GM12878 (cell line): Measurements from ENCODE around the gene SLC37A1.

Experiments
- CTCF ChIP-seq, 3 experiments: IDR thresholded peaks in 2 of 3; conservative IDR thresholded peaks in 1 of 3; 2 replicates each; pipeline ENCODE4 v1.5.1; 2011; ENCODE audit warnings: low read depth in 3 of 3, low read length in 3 of 3, mild to moderate bottlenecking in 3 of 3, control low read depth in 2 of 3, moderate library complexity in 2 of 3, inconsistent platforms in 1 of 3, mixed read lengths in 1 of 3; ENCODE audit not compliant: control insufficient read depth in 2 of 3, insufficient read depth in 1 of 3; ENCODE audit errors: extremely low read depth in 1 of 3
- NR2C2 ChIP-seq: IDR thresholded peaks from 2 replicates; pipeline ENCODE4 v1.6.1; 2011; ENCODE audit warnings: borderline replicate concordance, low read depth; ENCODE audit not compliant: control insufficient read depth, insufficient read length
- SUPT20H ChIP-seq: IDR thresholded peaks from 2 replicates; pipeline ENCODE4 v1.6.1; 2011; ENCODE audit warnings: low read depth, mild to moderate bottlenecking, low read length, moderate library complexity, borderline replicate concordance; ENCODE audit not compliant: control insufficient read depth

- TF ChIP-seq NR2C2 (no peak), CTCF (IDR thresholded peaks at IDR 0.05 in 2 of 3, conservative IDR thresholded peaks at IDR 0.05 in 1 of 3; ENCODE audit: control insufficient read depth in 2 of 3, extremely low read depth in 1 of 3, insufficient read depth in 1 of 3, low read depth in 3 of 3, low read length in 3 of 3) (no peak), SUPT20H (no peak)
Measured at GRCh38 chr21:42555756-42556438, 42.2 kb downstream of the SLC37A1 start.
